ENCODE data around the gene ZNF317. TPM values are rescaled to one million over a fixed set of nuclear protein-coding genes. Genes with fewer than 3 reads are reported as not detected.
A peak's percentile ranks its signal among the peaks of the same experiment; 100 is the strongest.

ZNF317 gene
- total and polyA plus RNA-seq, 2 of the 13 experiments (the other 11 are each of a cell fraction or from before 2014, with no cell fraction given) = 14.0 to 27.9 TPM

- no peak for TF ChIP-seq FOXM1 (CRISPR knock-in tag; IDR thresholded peaks at IDR 0.05)
- TF ChIP-seq POLR2A (IDR thresholded peaks at IDR 0.05; ENCODE audit: insufficient read depth in 1 of 2, low read depth in 2 of 2, low read length in 2 of 2) = peak; percentile 90 to 92
- peak; percentile 94 for TF ChIP-seq GABPB1 (CRISPR knock-in tag; IDR thresholded peaks at IDR 0.05)
- TF ChIP-seq THRA (CRISPR knock-in tag; IDR thresholded peaks at IDR 0.05; ENCODE audit: borderline replicate concordance) = peak; percentile 62
- TF ChIP-seq TFDP1 (CRISPR knock-in tag; IDR thresholded peaks at IDR 0.05; ENCODE audit: borderline replicate concordance) = peak; percentile 75; the same call in 1 of the 2 replicates
- TF ChIP-seq ZGPAT (CRISPR knock-in tag; IDR thresholded peaks at IDR 0.05) = peak; percentile 64
- peak; percentile 73; the same call in 1 of the 2 replicates for TF ChIP-seq ZFP91 (CRISPR knock-in tag; IDR thresholded peaks at IDR 0.05; ENCODE audit: borderline replicate concordance)
- TF ChIP-seq CREB3 (CRISPR knock-in tag; IDR thresholded peaks at IDR 0.05) = 0 out of 2 replicates have a peak, but pooled peaks have one; percentile 36
- peak; percentile 67; the same call in 1 of the 2 replicates for TF ChIP-seq ZNF879 (CRISPR knock-in tag; IDR thresholded peaks at IDR 0.05)
- peak; percentile 90; the same call in 1 of the 2 replicates for TF ChIP-seq ZNF350 (CRISPR knock-in tag; IDR thresholded peaks at IDR 0.05; ENCODE audit: borderline replicate concordance, low read depth)
- TF ChIP-seq NR2F2 (IDR thresholded peaks at IDR 0.05; ENCODE audit: borderline replicate concordance, low read depth) = peak; percentile 54; the same call in 1 of the 2 replicates
- TF ChIP-seq SOX5 (CRISPR knock-in tag; IDR thresholded peaks at IDR 0.05; ENCODE audit: borderline replicate concordance) = 0 out of 2 replicates have a peak, but pooled peaks have one; percentile 10
- peak; percentile 89 for TF ChIP-seq TAF1 (CRISPR knock-in tag; IDR thresholded peaks at IDR 0.05)
- TF ChIP-seq NFKB2 (CRISPR knock-in tag; IDR thresholded peaks at IDR 0.05; ENCODE audit: borderline replicate concordance) = peak; percentile 82; the same call in 1 of the 2 replicates
- no peak for TF ChIP-seq MAFG (CRISPR knock-in tag; IDR thresholded peaks at IDR 0.05)
- TF ChIP-seq IRF2 (CRISPR knock-in tag; IDR thresholded peaks at IDR 0.05) = peak; percentile 91
- no peak for TF ChIP-seq NFIC (IDR thresholded peaks at IDR 0.05; ENCODE audit: low read length)
- TF ChIP-seq HMGXB3 (CRISPR knock-in tag; IDR thresholded peaks at IDR 0.05; ENCODE audit: borderline replicate concordance) = peak; percentile 94
These were observed at the start of gene ZNF317 (continued) for GRCh38 chr19:9140159-9140874.

Measured in HepG2 (cell line).